Stimulated activated effector memory CD8-positive, alpha-beta T cell treated with anti-CD3 and anti-CD28 coated beads, Interleukin-12 subunit alpha, Interleukin-12 subunit beta, amount 100 ng/mL, for 72 hours (primary cell): ENCODE results near the gene STUM.

Source experiments
- ATAC-seq: fragments of 150-1000 bp; cut with Tn5 transposase; 2 replicates; pipeline ENCODE4 v1.10.0; 2021
- DNase-seq, 2 donors: peaks; one replicate each; pipeline ENCODE4 v3.0.0; 2021 to 2022; ENCODE audit warnings: low spot score in 2 of 2
- H3K27ac Mint-ChIP-seq: one replicate; pipeline ENCODE4 v1.8.0; 2022; ENCODE audit warnings: mild to moderate bottlenecking, mixed read lengths
- H3K36me3 Mint-ChIP-seq: one replicate; pipeline ENCODE4 v1.8.0; 2022; ENCODE audit warnings: mild to moderate bottlenecking, mixed read lengths
- H3K4me1 Mint-ChIP-seq: one replicate; pipeline ENCODE4 v1.8.0; 2022; ENCODE audit warnings: mixed read lengths
- H3K4me3 Mint-ChIP-seq: one replicate; pipeline ENCODE4 v1.8.0; 2022; ENCODE audit warnings: mild to moderate bottlenecking, mixed read lengths
- H3K9me3 Mint-ChIP-seq: one replicate; pipeline ENCODE4 v1.8.0; 2022; ENCODE audit warnings: mixed read lengths

The STUM gene

DNA sequence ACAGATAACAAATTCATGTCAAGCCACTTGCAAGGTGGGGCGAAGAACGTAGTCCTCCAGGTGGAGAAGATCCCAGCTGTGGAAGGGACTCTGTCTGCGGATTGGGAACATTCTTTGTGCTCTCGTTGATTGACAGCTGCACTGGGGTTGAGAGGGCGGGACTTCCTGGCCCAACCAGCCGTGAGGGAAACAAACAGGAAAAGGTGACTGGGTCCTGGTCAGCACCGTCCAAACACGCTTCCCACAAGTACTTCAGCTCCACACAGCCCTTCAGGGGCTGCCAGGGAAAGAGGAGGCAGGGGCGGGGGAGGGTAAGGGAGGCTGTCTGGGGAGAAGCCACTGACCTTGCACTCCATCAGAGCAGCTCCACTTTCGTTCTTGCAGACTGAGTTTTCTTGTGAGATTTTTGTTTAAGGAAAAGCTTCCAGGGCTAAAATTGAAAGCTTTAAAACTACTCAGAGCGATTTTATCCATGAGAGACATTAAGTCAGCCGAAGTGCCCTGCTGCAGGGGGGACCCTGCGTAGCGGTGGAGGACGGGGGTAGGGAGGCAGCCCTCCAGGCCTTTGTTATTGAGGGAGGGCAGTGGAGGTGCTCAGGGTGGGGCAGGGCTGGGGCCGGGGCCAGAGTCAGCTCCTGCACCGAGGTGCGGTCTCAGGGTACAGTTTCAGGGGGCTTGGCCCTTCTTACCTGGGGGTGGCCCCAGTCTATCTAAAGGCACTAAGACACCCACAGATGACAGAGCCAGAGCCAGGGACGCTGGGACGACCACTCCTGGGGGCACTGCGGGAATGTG lies 21.6 kb upstream of the STUM start:
- Mint-ChIP-seq H3K4me1 (no peaks in the 10 kb centered on the region), H3K4me3 (no peak overlapping the region), H3K9me3 (no peaks in the 10 kb centered on the region), H3K27ac (no peak overlapping the region), H3K36me3 (no peaks in the 10 kb centered on the region)
- no peak for DNase-seq
- ATAC-seq = no peak

DNA sequence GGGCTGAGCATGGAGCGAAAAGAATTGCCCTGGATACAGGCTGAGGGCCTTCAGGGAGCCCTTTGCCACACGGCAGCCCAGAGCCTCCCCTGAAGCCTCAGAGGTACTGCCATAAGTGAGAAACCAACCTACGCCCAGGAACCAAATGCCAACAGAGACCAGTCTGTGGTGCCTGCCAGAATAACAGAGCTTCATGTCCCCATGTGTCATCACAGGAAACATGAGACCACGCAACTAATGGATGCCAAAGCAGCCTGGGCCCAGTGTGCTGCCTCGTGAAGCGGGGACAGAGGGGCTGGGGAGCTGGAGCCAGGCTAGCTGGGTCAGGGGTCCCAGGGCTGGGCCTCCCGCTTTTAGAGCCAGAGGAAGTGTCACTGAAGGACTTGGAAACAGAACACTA lies 18.7 kb upstream of the STUM start:
- no peak overlapping the region for H3K4me3 Mint-ChIP-seq
- H3K27ac Mint-ChIP-seq = no peak overlapping the region
- H3K4me1 Mint-ChIP-seq = no peaks in the 10 kb centered on the region
- no peak for ATAC-seq
- no peak for DNase-seq
- no peaks in the 10 kb centered on the region for H3K9me3 Mint-ChIP-seq
- H3K36me3 Mint-ChIP-seq = no peaks in the 10 kb centered on the region

DNA sequence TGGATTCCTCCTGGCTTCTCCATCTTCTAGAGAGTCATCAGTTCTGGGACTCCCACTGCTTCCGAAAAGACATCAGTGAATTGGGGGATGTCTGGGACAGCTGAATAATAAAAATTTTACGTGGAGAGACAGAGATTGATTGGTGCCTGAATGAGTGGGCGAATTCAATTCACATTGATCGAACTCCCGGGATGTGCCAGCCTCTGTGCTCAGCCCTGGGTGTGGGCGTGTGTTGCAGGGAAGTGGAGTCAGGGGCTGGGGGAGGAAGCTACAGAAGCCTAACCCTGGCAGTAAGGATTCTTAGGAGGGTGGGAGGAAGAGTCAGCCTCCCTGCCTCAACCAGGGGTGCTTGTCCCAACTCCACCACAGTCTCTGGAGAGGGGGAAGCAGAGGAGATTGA lies 18.0 kb upstream of the STUM start:
- no peak overlapping the region for H3K4me3 Mint-ChIP-seq
- ATAC-seq (no peak), DNase-seq (no peak)
- no peaks in the 10 kb centered on the region for H3K9me3 Mint-ChIP-seq
- H3K27ac Mint-ChIP-seq = no peak overlapping the region
- H3K4me1 Mint-ChIP-seq = no peaks in the 10 kb centered on the region
- no peaks in the 10 kb centered on the region for H3K36me3 Mint-ChIP-seq

DNA sequence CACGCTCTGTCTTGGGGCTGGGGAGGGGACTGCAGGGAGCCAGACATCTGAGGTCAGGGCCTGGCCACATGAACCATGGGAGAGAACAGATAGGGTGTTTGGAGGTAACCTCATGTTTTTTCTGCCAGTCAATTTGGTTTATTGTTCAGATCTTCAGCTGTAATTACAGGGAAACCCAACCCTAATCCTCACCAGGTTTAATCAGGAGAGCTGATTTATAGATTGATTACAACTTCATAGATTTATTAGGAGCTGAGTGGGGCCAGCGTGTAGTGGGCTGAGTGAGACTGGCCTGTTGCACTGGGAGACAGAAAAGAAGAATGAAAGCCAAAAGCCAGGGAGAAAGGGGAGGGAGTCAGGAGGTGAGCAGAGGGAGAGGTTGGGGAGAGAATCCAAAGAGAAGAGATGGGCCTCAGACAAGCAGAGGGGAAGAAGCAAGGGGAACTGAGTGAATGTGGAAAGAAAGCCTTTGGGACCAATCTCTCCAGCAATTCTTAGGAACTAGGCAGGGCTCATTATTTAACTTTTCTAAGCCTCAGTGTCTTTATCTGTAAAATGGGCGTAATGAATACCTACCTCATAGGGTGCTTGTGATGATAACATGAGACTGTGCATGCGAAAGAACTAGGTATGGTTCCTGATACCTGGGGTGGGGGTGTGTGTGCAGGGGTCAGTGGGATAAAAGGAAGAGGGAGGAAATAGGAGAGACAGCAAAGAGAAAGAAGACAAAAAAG lies 17.0 kb upstream of the STUM start:
- Mint-ChIP-seq H3K27ac (no peak overlapping the region), H3K9me3 (no peaks in the 10 kb centered on the region), H3K4me3 (no peak overlapping the region), H3K36me3 (no peaks in the 10 kb centered on the region), H3K4me1 (no peaks in the 10 kb centered on the region)
- DNase-seq = no peak
- no peak for ATAC-seq

DNA sequence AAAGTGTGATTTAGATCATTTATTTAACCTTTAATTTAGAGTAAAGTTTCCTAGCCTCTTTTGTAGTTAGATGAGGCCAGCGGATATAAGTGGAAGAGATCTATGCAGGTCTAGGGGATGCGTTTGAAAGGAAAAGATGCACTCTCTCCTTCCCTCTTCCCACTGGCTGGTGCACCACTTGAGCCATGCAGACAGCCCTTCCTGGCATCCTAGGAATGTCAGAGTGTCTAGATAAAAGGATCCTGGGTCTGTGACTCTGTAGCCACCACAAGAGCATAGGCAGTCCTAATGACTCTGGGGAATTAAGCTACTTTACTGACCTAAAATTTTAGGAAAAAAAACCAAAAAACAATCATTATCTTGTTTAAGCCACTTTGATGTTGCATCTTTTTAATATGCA lies 16.0 kb upstream of the STUM start:
- DNase-seq (no peak), ATAC-seq (no peak)
- Mint-ChIP-seq H3K4me3 (no peak overlapping the region), H3K4me1 (no peaks in the 10 kb centered on the region), H3K36me3 (no peaks in the 10 kb centered on the region), H3K27ac (no peak overlapping the region), H3K9me3 (no peaks in the 10 kb centered on the region)

DNA sequence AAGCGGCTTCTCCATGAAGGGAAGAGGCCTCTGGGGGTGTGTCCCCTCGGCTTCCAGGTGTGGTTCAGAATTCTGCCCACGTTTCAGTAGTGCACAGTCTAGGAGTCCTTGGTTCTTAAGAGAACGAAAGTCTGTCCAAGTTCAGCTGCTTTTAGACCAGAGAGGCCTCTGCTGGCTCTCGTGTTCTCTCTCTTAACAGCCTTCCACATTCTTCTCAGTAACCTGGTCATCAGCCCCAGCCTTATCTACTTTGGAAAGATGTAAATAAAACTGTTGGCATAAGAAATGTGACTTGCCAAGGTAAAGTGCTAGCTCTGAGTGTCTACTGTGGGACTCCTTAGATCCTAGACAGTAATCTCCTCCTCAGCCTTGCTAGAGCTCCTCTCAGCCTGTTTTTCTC lies 15.3 kb upstream of the STUM start:
- H3K9me3 Mint-ChIP-seq = no peaks in the 10 kb centered on the region
- DNase-seq = no peak
- no peak for ATAC-seq
- no peaks in the 10 kb centered on the region for H3K4me1 Mint-ChIP-seq
- H3K27ac Mint-ChIP-seq = no peak overlapping the region
- no peak overlapping the region for H3K4me3 Mint-ChIP-seq
- no peaks in the 10 kb centered on the region for H3K36me3 Mint-ChIP-seq

DNA sequence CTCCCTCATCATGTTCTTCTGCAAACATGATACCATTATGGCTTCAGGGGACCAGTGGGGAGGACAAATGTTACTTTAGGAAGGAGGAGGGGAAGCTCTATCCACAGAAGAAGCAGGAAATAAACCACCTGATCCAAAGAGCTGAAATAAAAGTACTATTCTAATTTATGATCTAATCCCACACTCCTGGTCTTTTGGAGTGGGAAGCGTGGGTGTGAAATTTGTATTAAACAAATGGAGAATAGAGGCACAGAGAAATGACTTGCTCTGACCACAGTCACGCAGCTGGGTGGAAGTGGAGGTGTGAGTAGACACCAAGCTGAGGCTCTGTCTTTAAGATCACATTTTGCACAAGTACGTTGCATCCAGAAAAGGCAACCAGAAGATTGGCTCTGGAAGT lies 14.5 kb upstream of the STUM start:
- H3K9me3 Mint-ChIP-seq = no peaks in the 10 kb centered on the region
- no peaks in the 10 kb centered on the region for H3K4me1 Mint-ChIP-seq
- no peak overlapping the region for H3K27ac Mint-ChIP-seq
- no peak overlapping the region for H3K4me3 Mint-ChIP-seq
- no peak for ATAC-seq
- H3K36me3 Mint-ChIP-seq = no peaks in the 10 kb centered on the region
- no peak for DNase-seq

DNA sequence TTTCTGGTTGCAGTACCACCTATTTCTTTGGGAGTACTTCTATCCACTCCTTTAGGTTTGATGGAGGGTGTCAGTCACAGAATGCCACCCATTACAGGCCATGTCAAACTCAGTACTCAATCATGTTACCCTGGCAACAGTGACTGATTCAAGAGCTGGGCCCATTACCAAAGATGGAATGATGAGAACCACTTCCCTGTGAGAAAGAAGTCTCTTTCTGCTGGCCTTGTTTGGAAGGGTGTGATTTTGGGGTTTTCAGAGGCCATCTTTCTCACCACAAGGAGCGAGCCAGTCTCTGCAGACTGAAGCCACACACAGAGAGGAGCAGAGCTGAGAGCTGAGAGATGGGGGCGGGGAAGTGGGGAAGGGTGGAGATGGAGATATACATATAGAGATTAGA lies 13.9 kb upstream of the STUM start:
- no peak overlapping the region for H3K27ac Mint-ChIP-seq
- no peaks in the 10 kb centered on the region for H3K4me1 Mint-ChIP-seq
- no peak for ATAC-seq
- H3K9me3 Mint-ChIP-seq = no peaks in the 10 kb centered on the region
- no peaks in the 10 kb centered on the region for H3K36me3 Mint-ChIP-seq
- H3K4me3 Mint-ChIP-seq = no peak overlapping the region
- no peak for DNase-seq

DNA sequence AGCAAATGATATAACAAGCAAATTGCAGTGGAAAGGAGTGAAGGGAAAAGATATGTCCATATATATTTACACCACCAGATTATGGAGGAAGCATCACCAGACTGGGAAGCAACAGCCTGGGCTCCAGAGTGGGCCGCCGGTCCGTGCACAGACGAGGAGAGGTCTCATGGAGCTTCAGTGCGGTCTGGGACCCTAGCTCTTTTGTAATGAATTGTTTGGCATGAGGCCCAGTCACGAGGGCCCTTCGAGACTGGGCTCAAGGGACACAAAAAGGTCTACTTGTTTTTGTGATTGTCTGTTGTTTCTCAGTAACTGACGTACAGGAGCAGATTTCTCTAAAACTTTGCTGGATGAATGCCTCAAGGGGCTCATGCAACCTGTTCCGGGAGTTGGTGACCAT lies 12.9 kb upstream of the STUM start:
- no peak for DNase-seq
- H3K36me3 Mint-ChIP-seq = no peaks in the 10 kb centered on the region

DNA sequence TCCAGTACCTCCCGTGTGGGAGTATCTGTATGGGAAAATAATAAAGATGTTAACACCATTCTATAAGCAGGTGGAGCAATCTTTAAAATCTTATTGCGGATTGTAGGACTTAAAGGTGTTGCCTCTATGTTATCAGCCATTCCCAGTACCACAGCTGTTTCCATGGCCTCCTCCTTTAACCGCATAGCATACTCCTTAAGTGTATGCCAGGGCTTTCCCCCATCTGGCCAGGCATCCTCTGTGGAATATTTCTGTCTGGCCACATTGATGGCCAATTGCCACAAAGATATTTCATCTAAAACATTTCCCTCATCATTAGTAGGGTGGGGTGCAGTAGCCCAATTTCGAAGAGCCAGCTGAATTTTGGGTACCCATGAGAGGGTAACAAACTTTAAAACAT lies 7.3 kb upstream of the STUM start:
- H3K4me3 Mint-ChIP-seq = no peak overlapping the region
- no peaks in the 10 kb centered on the region for H3K9me3 Mint-ChIP-seq
- no peak for ATAC-seq
- DNase-seq = no peak
- H3K4me1 Mint-ChIP-seq = no peaks in the 10 kb centered on the region
- H3K36me3 Mint-ChIP-seq = no peaks in the 10 kb centered on the region
- H3K27ac Mint-ChIP-seq = no peak overlapping the region

More for the DNA sequence above, 12.9 kb upstream of the STUM start:
- H3K9me3 Mint-ChIP-seq = no peaks in the 10 kb centered on the region
- H3K4me1 Mint-ChIP-seq = no peaks in the 10 kb centered on the region
- no peak for ATAC-seq
- H3K27ac Mint-ChIP-seq = no peak overlapping the region
- no peak overlapping the region for H3K4me3 Mint-ChIP-seq

DNA sequence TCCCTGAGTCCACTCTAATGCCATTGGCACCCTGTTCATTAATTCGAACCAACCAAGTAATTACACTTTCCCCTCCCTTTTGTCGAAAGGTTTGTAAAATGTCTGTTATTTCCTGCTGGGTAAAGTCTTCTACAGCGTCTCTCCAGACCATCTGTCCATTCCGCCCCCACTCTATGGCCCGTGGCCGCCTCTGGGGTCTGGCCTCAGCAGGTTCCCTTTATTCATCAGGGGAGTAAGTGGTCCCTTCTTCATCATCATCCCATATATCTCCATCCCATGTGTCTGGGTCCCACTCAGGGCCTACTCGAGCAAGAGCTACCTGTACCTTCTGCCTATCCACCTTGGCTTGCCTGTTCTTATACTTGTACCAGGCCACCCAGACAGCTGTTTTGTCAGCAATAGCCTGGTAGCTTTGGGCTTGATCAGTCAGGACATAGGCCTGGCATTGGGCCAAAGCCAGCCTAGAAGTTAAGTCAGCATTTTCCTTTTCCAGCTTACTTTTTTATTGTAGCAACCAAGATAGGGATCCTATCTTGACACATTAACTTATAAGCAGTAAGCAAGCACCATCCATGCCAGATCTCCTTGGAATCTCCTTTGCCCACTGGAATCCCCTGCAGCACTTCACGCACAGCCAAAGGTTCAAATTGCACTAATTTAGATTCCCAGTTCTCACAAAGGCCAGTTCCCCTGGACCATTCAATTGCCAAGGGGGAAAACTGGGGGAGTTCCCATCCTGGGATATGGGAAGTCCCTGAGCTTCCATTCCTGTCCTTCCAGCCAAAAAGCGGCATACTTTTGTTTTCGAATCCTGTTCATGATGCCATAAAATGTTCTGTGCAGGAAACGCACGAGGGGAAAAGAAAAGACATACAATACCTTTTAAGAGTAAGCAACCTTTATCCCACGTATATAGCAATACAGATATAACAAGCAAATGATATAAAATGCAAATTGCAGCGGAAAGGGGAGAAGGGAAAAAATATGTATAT lies 6.6 kb upstream of the STUM start:
- DNase-seq = no peak
- H3K27ac Mint-ChIP-seq = no peak overlapping the region
- H3K4me1 Mint-ChIP-seq = no peaks in the 10 kb centered on the region
- H3K4me3 Mint-ChIP-seq = no peak overlapping the region
- H3K36me3 Mint-ChIP-seq = no peaks in the 10 kb centered on the region
- ATAC-seq = no peak
- H3K9me3 Mint-ChIP-seq = no peaks in the 10 kb centered on the region

DNA sequence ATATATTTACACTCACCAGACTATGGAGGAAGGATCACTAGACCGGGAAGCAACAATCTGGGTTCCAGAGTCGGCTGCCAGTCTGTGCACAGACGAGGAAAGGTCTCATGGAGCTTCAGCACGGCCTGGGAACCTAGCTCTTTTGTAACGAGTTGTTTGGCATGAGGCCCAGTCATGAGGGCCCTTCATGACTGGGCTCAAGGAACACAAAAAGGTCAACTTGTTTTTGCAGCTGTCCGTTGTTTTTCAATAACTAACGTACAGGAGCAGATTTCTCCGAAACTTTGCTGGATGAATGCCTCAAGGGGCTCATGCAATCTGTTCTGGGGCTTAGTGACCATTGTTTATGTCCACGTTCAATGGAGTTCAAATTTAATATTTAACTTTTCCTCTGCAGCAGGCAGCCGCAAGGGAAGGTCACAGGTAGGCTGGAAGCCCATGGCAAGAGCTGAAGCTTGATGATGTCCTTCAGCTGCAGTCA lies 5.9 kb upstream of the STUM start:
- Mint-ChIP-seq H3K4me1 (no peaks in the 10 kb centered on the region), H3K36me3 (no peaks in the 10 kb centered on the region), H3K9me3 (no peaks in the 10 kb centered on the region), H3K27ac (no peak overlapping the region), H3K4me3 (no peak overlapping the region)
- DNase-seq (no peak), ATAC-seq (no peak)

DNA sequence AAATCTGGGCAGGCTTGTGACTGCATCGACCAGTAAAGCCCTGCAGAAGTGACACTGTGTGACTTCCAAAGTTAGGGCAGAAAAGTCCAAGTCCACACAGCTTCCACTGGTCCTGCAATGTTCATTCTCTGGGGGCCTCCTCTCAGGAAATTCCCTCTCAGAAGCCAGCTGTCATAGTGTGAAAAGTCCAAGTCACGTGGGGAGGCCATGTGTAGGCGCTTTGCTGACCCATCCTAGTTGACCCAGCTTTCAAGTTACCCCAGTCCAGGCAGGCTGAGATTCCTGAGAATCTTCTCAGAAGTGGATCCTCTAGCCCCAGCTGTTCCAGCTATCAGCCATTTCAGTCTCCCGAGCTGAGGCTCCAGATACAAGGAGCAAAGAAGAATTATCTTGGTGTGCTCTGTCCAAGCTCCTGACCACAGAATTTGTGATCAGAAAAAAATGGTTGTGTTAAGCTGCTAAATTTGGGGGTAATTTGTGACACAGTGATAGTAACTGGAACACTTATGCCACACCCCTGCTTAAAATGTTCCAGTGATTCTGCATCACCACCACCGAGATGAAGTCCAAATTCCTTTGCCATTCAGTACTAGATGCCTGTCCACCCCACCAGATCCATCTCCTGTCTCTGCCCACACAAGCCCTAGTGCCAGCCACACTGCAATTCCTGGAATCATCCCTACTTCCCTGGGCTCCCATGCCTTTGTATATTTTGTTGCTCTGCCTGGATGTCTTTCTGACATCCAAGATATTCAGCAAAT lies 2.5 kb upstream of the STUM start:
- Mint-ChIP-seq H3K4me1 (peaks cover 14% of the 10 kb centered on the region), H3K9me3 (no peaks in the 10 kb centered on the region), H3K27ac (no peak overlapping the region), H3K4me3 (no peak overlapping the region), H3K36me3 (no peaks in the 10 kb centered on the region)
- DNase-seq = no peak
- no peak for ATAC-seq

DNA sequence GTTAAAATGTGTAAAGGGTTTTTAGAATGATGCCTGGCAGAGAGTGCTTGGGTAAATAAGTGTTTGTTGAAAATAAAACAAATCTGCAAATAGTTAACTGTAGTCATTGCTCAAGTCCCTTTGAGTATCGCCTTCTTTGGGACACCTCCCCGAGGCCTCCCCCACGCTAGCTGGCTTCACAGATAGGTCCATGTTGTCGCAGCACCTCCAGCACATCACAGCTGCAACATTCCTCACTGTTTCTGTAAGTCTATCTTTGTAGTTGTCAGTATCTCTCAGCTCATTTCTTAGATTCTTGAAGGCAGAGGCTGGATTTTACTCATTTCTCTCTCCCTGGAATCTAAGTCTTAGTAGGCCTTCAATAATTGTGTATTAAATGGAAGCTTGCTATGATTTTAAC lies 1.6 kb upstream of the STUM start:
- Mint-ChIP-seq H3K9me3 (no peaks in the 10 kb centered on the region), H3K27ac (no peak overlapping the region), H3K36me3 (no peaks in the 10 kb centered on the region), H3K4me3 (no peak overlapping the region), H3K4me1 (peaks cover 14% of the 10 kb centered on the region)
- ATAC-seq = no peak
- no peak for DNase-seq

DNA sequence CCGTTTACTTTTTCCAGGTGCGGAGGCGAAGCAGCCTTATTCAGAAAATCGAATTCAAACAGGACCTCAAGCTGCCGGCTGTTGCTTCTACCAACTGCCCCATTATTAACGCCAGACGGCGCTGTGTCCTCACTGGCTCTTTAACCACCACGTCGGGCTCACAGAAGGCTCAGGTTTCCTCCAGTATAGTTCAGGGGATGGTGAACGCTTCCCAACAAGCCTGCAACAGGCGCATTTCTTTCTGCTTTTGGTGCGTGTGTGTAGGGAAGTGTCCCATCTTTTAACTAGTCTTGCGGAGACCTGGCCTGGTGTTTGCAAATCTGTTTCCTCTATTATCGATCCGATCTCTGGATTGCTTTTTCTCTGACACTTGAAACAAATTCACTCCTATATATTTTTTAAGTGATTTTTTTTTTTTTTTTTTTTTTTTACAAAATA lies 791 bp upstream of the STUM start:
- DNase-seq = peak; percentile 18 to 74
- Mint-ChIP-seq H3K4me1 (peaks cover 14% of the 10 kb centered on the region), H3K36me3 (no peaks in the 10 kb centered on the region), H3K27ac (no peak overlapping the region), H3K9me3 (no peaks in the 10 kb centered on the region), H3K4me3 (peak overlapping the region; percentile 24)
- ATAC-seq = peak; percentile 67
